Measurements from ENCODE around the gene DIS3L2. TPM values are rescaled to one million over a fixed set of nuclear protein-coding genes. Genes with fewer than 3 reads are reported as not detected.
"Not testable (repeated sequence)": the region's sequence is repeated elsewhere in the genome, so short reads cannot be mapped to it uniquely, and the experiment has no call there.

Gene DIS3L2
- polyA plus RNA-seq, 3 donors = 6.8 to 10.2 (median 9.9) TPM

DNA sequence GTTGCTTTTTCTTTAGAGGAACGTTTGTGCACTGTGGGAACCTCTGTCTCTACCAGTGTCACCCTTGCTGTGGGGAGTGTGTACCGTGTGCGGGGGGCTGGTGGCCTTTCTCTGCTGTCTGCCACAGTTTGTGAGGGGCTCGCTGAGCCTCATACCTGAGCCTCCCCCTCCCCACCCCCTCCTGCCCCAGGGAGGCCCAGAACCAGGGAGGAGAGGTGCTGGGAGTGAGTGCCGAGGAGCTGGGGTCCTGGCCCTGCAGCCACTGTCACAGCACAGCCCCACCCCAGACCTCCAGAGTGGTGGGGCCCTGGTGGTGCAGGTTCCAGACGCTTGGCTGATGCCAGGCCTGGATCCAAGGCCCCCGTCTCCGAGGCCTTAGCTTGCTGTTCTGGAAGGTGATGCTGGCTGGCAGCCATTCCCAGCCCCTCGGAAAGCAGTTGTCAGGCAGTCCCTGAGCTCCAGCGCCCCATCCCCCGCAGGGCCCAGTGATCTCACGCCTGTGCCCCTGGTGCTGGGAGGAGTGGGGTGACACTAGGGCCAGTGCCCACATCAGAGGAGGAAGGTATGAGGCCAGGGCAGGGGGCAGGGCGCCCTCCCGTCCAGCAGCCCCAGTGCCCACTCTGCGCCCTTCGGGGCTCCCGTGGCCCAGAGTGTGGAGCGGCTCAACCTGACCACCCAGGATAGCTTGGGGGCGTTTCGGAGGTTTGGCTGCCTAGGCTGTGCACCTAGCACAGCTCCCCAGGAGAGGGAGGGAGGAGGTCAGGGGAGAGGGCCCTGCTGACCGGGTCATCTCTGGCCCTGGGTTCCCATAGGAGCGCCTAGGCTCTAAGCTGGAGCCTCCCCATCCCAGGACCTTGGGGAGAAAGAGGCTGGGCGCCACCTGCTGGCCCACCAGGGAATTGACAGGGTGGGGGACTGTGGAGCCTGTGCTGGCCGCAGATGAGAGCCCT, 364.1 kb downstream of the DIS3L2 start:
- WGBS, 3 donors = 79 to 82% (median 80%) methylated on average over 18 to 22 of the region's 24 CpGs

DNA sequence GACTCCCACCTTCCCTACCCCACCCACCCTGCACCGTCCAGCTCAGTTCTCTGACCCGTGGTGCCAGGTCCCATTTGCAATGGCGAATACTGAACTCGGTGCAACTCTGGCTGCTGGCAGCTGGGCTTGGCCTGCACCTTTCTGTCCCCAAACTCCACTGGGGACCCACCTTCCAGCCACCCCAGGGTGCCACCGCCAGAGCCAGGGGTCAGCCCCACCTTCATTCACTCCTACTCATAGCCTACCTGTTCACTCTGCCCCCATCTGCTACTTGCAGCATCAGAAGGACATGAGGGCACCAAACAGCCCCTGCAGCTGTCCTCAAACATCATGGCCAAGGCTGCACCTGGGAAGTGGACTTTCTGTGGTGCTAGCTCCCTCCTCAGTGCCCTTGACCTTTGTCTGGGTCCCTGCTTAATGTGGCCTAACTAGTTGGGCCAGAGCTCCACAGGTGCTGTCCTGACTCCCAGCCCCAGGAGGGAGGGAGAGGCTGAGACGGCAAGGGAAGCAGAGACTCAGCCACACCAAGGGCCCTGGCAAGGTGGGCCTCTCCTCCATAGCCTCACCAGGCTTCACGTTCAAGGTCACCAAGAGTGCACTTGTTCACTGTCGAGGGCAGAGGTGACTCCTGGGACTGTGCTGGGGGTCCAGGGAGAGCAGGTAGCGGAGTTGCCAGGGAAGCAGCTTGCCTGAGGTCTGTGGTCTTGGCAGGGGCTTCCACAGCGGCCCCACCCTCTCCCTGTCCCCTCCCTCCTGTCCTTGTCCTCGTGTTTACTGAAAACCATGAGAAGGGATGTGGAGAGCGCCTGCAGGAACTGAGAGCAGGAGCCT, 365.0 kb downstream of the DIS3L2 start:
- WGBS, 3 donors = 57 to 77% (median 70%) methylated on average over 7 to 10 of the region's 12 CpGs
- not testable (repeated sequence) for H3K27ac ChIP-seq (ENCODE audit: low read depth, low read length)

More for the DNA sequence above, 364.1 kb downstream of the DIS3L2 start:
- no peak overlapping the region for H3K27ac ChIP-seq (ENCODE audit: low read depth, low read length)

DNA sequence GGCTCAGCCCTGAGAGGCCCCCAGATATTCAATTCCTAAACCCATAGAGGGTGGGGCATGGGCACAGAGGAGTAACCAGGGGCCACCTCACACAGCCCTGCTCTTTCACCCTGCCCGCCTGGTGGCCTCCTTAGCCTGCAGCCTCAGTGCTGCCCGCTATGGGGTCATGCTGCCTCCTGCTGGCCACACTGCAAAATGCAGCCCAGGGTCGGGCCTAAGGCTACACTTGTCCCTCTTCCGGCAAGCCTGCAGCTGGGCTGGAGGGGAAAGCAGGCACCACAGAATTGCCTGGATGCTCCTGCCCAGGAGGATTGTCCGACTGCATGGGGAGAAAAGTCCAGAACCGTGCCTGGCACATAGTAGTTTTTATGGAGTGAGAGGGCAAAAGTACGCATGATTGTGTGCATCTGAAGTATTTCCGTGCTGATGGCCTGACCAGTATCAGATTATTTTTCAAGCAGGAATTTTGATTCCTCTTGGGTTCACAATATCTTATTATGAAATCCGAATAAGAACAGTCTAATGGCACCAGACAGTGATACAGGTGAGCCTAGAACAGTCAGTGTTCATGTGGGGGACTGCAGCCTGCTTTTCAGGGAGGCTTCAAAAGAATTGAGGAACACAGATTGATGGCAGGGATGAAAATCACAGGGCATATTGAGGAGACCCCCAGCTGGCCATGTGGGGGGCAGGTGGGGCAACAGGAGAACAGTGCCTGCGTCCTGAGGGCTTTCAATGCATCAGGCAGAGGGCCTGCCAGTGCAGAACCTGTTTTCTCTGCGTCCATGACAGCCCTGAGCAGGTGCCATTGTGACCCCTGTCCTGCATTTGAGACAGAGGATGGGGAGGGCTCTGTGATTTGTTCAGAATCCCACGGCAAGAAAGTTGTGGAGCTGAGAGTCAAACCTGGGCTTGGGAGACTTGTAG, 365.9 kb downstream of the DIS3L2 start:
- no peak overlapping the region for H3K27ac ChIP-seq (ENCODE audit: low read depth, low read length)
- 61 to 67% (median 63%) methylated on average over 12 of the region's 12 CpGs for WGBS, 3 donors

DNA sequence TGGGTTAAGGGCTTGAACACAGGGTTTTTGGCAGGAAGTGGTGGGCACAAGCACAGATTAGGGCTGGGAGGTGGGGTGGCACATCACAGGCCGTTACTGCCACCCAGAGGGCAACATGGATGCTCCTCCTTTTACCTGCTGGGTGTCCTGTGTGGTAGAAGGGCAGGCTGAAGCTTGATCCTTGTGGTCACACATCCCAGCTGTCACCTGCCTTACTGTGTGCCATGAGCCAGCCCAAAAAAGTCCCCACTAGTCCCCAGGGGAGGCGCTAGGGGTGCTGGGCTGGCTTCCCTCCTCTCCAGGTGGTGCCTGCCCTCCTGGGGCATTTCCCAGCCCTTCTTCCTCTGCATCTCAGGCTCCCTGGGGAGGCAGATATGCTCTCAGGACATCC, 366.5 kb downstream of the DIS3L2 start:
- H3K27ac ChIP-seq (ENCODE audit: low read depth, low read length) = no peak overlapping the region
- 85 to 93% (median 93%) methylated on average over 2 of the region's 2 CpGs for WGBS, 3 donors

DNA sequence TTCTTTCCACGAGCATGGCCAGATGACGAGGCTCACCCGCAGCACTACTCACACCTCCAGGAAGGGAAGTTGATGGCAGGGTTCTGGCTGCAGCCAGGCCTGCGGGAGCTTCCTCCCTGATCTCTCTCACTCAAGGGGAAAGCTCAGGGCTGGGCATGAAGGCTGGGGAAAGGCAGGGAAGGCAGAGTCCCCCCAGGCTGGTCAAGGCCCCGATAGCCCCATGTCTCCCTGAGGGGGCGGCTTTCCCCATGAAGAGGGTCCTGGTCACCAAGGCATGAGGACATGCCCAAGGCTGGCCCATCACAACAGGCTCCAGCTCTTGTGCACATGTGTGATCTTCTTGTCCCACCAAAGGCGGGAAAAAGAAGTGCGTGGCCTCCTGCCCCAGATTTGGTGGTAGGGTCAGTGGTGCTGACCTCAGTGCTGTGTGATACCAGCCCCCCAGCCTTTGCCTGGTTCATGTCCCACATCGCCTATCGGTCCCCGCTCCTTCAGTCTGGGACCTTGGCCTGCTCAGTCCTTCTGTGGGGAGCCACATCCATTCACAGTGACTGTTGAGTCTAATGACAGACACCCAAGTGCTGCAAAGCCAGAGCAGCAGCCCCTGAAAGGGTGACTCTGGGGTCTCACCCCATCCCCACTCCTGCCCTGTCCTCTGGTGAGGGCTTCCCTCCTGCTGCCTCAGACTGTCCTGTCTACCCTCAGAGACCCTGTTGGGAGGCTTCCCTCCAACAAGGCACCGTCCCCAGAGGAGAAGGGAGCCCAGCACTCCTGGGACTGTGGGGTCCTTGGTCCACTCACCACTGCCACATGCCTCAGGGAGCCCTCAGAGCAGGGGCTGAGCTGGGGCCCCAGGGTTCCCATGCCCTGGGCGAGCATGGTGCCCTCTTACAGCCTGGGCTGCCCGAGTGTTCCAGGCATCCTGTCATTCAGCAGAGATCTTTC, 367.3 kb downstream of the DIS3L2 start:
- WGBS, 3 donors = 91 to 94% (median 92%) methylated on average over 14 of the region's 14 CpGs
- H3K27ac ChIP-seq (ENCODE audit: low read depth, low read length) = no peak overlapping the region

DNA sequence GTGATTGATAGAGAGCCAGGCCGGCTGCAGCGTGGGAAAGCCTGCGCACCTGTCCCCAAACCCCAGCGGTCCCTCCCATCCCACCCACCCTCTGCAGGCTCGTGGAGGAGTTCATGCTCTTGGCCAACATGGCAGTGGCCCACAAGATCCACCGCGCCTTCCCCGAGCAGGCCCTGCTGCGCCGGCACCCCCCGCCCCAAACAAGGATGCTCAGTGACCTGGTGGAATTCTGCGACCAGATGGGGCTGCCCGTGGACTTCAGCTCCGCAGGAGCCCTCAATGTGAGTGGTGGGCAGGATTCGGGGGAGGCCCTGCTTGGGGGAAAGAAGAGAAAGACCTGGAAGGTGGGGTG, 368.2 kb downstream of the DIS3L2 start:
- no peak overlapping the region for H3K27ac ChIP-seq (ENCODE audit: low read depth, low read length)
- 89 to 97% (median 96%) methylated on average over 15 of the region's 15 CpGs for WGBS, 3 donors

DNA sequence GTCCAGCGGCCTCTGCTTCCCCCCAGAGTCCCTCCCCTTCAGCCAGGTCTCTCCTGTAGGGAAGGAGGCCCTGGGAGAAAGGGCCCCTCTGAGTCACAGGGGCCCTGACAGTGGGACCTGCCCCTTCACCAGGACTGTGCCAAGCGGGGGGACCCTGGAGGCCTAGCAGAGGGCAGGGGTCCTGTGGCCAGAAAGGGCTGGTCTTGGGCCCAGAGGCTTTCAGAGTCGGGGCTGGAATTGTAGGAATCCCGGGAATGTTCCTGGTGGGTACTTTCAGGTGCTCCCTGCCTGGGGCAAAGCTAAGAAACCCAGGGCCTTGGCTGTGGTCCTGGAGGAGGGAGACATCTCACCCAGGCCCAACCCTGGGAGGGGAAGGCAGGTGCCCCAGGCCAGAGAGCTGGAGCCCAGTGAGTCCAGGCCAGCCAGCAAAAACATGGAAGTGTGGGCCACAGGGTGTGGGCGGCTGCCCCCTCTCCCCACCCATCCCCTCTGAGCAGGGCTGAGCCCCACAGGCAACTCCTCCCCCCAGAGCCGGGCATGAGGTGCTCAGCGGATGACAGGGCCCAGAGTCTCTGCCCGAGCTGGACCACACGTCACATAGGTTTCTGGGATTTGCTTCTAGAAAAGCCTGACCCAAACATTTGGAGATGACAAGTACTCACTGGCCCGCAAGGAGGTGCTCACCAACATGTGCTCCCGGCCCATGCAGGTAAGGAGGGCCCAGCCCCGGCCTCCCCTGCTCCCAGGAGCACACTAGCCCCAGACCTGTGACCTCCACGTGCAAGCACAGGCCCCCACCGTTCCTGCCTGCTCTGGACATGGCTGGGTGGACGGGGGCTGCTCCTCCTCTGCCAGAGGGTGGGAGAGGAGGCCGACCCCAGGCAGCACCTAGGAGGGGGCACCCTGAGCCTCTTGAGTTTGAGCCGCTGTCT, 368.8 kb downstream of the DIS3L2 start:
- H3K27ac ChIP-seq (ENCODE audit: low read depth, low read length) = no peak overlapping the region
- WGBS, 3 donors = 85 to 90% (median 89%) methylated on average over 11 to 15 of the region's 17 CpGs

DNA sequence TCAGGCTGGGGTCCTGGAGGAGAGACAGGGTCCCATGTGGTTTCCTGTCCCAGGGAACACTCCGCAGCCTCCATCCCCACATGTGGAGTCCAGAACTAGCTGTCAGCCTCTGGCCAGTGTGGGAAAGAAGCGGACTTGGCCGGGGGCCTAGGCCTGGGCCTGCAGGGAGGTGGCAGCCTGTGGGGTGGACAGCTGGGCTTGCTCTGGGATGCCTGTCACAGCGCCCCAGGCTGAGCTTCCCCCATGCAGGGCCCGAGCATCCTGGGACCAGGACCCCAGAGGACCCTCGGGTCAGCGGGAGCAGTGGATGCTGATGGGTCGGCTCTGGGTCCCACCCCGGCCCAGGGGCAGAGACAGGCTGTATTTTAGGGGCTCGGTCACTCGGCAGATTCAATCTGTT, 369.5 kb downstream of the DIS3L2 start:
- not testable (repeated sequence) for H3K27ac ChIP-seq (ENCODE audit: low read depth, low read length)
- WGBS, 3 donors = 84 to 89% (median 84%) methylated on average over 11 of the region's 11 CpGs

DNA sequence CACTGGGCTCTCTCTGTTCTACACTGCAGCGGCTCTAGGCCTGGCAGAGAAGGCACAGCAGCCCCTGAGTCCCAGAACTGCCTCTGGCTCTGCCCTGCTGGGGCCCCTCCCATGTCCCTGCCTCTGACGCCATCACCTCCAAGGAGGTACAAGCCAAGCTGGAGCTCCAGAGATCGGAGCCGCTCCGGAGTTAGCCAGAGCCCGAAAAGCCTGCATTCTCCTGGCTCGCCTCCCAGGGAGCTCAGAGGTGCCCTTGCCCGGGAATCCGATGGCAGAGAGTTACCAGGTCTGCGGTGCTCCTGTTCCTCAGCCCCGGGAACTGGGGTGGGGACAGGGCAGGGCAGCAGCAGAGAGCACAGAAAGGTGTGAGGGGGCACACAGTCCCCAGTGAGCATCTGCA, 370.1 kb downstream of the DIS3L2 start:
- H3K27ac ChIP-seq (ENCODE audit: low read depth, low read length) = not testable (repeated sequence)
- 89 to 96% (median 93%) methylated on average over 8 to 11 of the region's 11 CpGs for WGBS, 3 donors

DNA sequence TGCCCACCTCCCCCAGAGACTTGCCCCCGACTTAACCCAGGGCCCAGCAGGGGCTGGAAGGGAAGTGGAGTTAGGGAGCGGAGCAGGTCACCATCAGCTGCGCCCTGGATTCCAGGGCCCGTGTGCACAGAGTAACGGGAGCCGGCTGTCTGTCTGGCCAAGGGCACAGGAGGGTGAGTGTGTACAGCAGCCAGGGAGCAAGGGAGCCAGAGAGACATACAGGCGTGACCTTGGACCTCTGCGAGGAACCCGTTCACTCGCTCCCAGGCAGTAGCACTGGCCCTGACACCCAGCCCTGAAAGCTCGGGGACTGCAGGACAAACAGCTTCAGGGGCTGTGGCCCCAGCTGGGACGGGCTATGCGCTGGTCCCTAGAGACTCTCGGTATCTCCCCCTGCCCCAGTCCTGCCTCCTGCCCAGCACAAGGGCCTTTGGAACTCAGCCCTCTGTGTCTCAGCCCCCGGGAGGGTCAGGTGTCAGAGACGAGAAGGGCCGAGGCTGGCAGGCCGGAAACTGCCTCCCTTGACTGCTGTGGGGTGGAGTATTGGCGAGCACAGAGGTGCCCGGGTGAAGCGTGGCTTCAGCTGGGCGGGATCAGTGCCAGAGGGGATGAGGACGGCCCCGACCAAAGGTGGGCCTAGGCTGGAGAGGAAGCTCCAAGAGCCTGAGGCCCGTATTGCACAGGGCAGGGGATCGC, 370.9 kb downstream of the DIS3L2 start:
- 83 to 88% (median 85%) methylated on average over 17 to 24 of the region's 26 CpGs for WGBS, 3 donors
- not testable (repeated sequence) for H3K27ac ChIP-seq (ENCODE audit: low read depth, low read length)

DNA sequence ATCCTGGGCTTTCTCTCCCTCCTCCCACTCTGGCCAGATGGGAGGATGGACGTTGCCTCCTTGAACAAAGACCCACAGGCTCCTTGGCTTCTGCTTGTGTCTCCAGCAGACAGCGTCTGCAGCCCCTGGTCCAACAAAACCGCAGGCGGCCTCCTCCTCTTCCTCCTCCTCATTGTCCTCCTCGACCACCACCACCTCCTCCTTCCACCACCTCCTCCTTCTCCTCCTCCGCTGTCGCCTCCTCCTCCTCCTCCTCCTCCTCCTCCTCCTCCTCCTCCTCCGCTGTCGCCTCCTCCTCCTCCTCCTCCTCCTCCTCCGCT, 371.4 kb downstream of the DIS3L2 start:
- no peak overlapping the region for H3K27ac ChIP-seq (ENCODE audit: low read depth, low read length)
- 78 to 85% (median 83%) methylated on average over 6 to 9 of the region's 10 CpGs for WGBS, 3 donors

DNA sequence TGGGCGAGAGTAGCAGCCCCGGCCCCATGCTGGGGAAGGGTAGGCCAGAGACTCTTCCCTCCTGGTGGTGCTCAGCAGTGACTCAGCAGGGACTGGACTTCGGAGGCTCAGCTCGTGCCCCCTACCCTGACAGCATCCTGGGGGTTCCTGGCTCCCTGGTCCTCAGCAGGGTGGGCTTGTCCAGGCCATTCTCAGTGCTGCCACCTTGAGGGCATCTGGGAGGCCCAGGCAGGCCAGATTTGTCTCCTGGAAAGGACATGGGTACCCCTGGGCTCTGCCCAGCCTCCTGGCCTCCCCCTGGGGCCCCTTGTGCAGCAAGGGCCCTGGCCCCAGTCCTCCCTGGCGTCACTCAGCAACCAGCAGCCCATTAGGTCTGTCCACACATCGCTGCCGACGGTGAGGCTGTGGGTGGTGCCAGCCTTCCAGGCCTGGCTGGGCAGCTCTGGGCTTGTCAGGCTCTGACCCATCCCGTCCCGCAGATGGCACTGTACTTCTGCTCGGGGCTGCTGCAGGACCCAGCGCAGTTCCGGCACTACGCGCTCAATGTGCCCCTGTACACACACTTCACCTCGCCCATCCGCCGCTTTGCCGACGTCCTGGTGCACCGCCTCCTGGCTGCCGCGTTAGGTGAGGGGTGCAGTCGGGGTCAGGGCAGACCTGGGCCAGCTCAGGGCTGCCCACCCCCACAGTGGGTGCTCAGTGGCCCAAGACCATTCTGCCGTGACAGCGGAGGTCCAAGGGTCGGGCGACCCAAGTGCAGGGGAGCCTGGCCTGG, 372.0 kb downstream of the DIS3L2 start:
- 94 to 95% (median 94%) methylated on average over 25 to 28 of the region's 28 CpGs for WGBS, 3 donors
- no peak overlapping the region for H3K27ac ChIP-seq (ENCODE audit: low read depth, low read length)

DNA sequence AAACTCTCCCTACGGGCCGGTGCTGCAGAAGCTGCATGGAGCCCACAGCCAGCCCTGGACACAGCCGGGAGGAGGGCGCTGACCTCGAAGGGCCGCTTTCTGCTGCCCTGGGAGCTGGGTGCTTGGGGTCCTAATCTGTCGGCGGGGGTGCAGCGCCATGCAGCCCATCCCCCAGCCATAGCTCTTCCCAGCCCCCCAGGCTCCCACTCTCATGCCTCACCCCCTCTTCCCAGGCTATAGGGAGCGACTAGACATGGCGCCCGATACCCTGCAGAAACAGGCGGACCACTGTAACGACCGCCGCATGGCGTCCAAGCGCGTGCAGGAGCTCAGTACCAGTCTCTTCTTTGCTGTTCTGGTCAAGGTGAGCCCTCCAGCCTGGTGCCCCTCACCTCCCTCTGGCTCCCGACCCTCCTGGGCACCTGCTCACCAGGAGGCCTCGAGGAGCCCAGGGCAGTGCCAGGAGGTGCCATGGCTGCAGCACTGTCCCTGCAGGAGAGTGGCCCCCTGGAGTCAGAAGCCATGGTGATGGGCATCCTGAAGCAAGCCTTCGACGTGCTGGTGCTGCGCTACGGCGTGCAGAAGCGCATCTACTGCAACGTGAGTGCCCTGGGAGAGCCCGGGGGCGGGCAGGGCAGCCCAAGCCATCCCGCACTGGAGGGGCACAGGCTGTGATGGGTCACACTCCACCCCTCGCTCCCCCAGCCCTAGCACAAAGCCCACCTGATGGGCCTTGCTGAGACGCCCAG, 372.8 kb downstream of the DIS3L2 start:
- H3K27ac ChIP-seq (ENCODE audit: low read depth, low read length) = not testable (repeated sequence)
- WGBS, 3 donors = 94 to 96% (median 95%) methylated on average over 29 to 30 of the region's 33 CpGs

DNA sequence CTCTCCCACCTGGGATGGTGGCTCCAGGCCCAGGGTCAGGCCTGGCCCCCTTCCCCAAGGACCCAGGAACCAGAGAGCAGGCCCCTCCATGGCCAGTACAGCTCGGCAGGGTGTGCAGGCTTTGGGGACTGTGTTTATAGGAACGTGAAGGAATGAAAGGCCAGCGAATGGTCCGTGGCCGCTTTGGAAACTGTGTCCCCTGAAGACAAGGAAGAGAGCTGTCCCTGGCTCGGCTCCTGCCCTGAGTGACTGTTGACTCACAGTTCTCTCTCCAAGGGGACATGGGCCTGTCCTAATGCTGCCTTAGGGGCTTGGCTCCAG, 373.3 kb downstream of the DIS3L2 start:
- 88 to 93% (median 91%) methylated on average over 5 to 6 of the region's 6 CpGs for WGBS, 3 donors
- H3K27ac ChIP-seq (ENCODE audit: low read depth, low read length) = not testable (repeated sequence)

Measured in adipose tissue (tissue), 3 donors.